DND-41 (cell line): ENCODE results near the gene PDE3A.

ENCODE experiments used
- ATAC-seq: fragments of 200-7000 bp; cut with Tn5 transposase; 3 replicates; pipeline ENCODE4 v1.9.1; 2021; ENCODE audit warnings: low read depth; ENCODE audit not compliant: insufficient read depth
- DNase-seq: peaks from one replicate; pipeline ENCODE4 v3.0.0-alpha.2; 2020
- H2AFZ ChIP-seq: 2 replicates; pipeline ENCODE4 v1.6.0; 2012; ENCODE audit warnings: low read depth, low read length
- H3K27ac ChIP-seq: 2 replicates; pipeline ENCODE4 v1.5.1; 2012; ENCODE audit warnings: low read length, inconsistent platforms
- H3K27me3 ChIP-seq: fragments of 200-600 bp; sonication (generic); 2 replicates; pipeline ENCODE4 v1.6.0; 2012; ENCODE audit warnings: low read length, mild to moderate bottlenecking, inconsistent platforms; ENCODE audit not compliant: insufficient read depth, poor library complexity
- H3K36me3 ChIP-seq: 2 replicates; pipeline ENCODE4 v1.5.1; 2012; ENCODE audit warnings: low read length, inconsistent platforms; ENCODE audit not compliant: insufficient read depth
- H3K4me1 ChIP-seq: 2 replicates; pipeline ENCODE4 v1.5.1; 2012; ENCODE audit warnings: mild to moderate bottlenecking, low read length; ENCODE audit not compliant: insufficient read depth
- H3K4me2 ChIP-seq: 2 replicates; pipeline ENCODE4 v1.6.0; 2012; ENCODE audit warnings: mild to moderate bottlenecking, moderate library complexity, low read length, inconsistent platforms; ENCODE audit not compliant: insufficient read depth
- H3K4me3 ChIP-seq, 2 experiments: fragments of 200-600 bp in 1 of 2; shearing (Covaris generic) in 1 of 2; 2 replicates each; pipeline ENCODE4 v1.5.1; 2012 to 2016; ENCODE audit warnings: inconsistent platforms in 2 of 2, low read length in 2 of 2, mild to moderate bottlenecking in 2 of 2, low read depth in 1 of 2, moderate library complexity in 1 of 2
- H3K79me2 ChIP-seq: 2 replicates; pipeline ENCODE4 v1.6.0; 2012; ENCODE audit warnings: low read length, inconsistent platforms; ENCODE audit not compliant: insufficient read depth
- H3K9ac ChIP-seq: 2 replicates; pipeline ENCODE4 v1.6.0; 2012; ENCODE audit warnings: low read depth, mild to moderate bottlenecking, inconsistent platforms, low read length, moderate library complexity
- H3K9me3 ChIP-seq: 2 replicates; pipeline ENCODE4 v1.5.1; 2012; ENCODE audit warnings: low read length, moderate library complexity, mild to moderate bottlenecking, inconsistent platforms; ENCODE audit not compliant: insufficient read depth, severe bottlenecking
- H4K20me1 ChIP-seq: 2 replicates; pipeline ENCODE4 v1.6.0; 2012; ENCODE audit warnings: low read length; ENCODE audit not compliant: insufficient read depth
- CTCF ChIP-seq: IDR thresholded peaks from 2 replicates; pipeline ENCODE4 v1.5.1; 2012; ENCODE audit warnings: borderline replicate concordance, low read length, moderate library complexity, mild to moderate bottlenecking; ENCODE audit not compliant: poor library complexity, severe bottlenecking; ENCODE audit errors: extremely low read depth
- EZH2 ChIP-seq: IDR thresholded peaks from 3 replicates; pipeline ENCODE4 v1.6.1; 2012; ENCODE audit warnings: borderline replicate concordance, low read depth, mild to moderate bottlenecking, moderate library complexity, low read length, inconsistent platforms; ENCODE audit not compliant: severe bottlenecking

Gene PDE3A

GRCh38 chr12:20508962-20509361 is 140.6 kb downstream of the PDE3A start:
- H3K27ac ChIP-seq, result no peak overlapping the region
- no peaks in the 10 kb centered on the region for H3K36me3 ChIP-seq
- H3K9ac ChIP-seq, result no peak overlapping the region
- no peaks in the 10 kb centered on the region for H3K79me2 ChIP-seq
- no peak overlapping the region for H2AFZ ChIP-seq
- H4K20me1 ChIP-seq, result no peaks in the 10 kb centered on the region
- no peaks in the 10 kb centered on the region for H3K9me3 ChIP-seq
- TF ChIP-seq CTCF (no peak), EZH2 (no peak)
- ATAC-seq, result no peak
- DNase-seq, result no peak
- H3K27me3 ChIP-seq, result no peaks in the 10 kb centered on the region
- H3K4me3 ChIP-seq, result no peak overlapping the region
- no peak overlapping the region for H3K4me2 ChIP-seq
- no peaks in the 10 kb centered on the region for H3K4me1 ChIP-seq

GRCh38 chr12:20510811-20511210 is 142.5 kb downstream of the PDE3A start:
- no peak for ATAC-seq
- no peak for DNase-seq

GRCh38 chr12:20513189-20513588 is 144.9 kb downstream of the PDE3A start:
- Histone ChIP-seq H4K20me1 (no peaks in the 10 kb centered on the region), H3K4me1 (no peaks in the 10 kb centered on the region), H3K4me2 (no peak overlapping the region), H3K9me3 (no peaks in the 10 kb centered on the region), H3K36me3 (no peaks in the 10 kb centered on the region), H3K27me3 (no peaks in the 10 kb centered on the region), H3K27ac (no peak overlapping the region), H3K79me2 (no peaks in the 10 kb centered on the region), H3K9ac (no peak overlapping the region), H3K4me3 (no peak overlapping the region), H2AFZ (no peak overlapping the region)
- DNase-seq (no peak), ATAC-seq (no peak)
- no peak for TF ChIP-seq CTCF
- no peak for TF ChIP-seq EZH2

More at GRCh38 chr12:20510811-20511210, 142.5 kb downstream of the PDE3A start:
- Histone ChIP-seq H4K20me1 (no peaks in the 10 kb centered on the region), H3K36me3 (no peaks in the 10 kb centered on the region), H2AFZ (no peak overlapping the region), H3K4me3 (no peak overlapping the region), H3K79me2 (no peaks in the 10 kb centered on the region), H3K4me2 (no peak overlapping the region), H3K27me3 (no peaks in the 10 kb centered on the region), H3K9me3 (no peaks in the 10 kb centered on the region), H3K27ac (no peak overlapping the region), H3K9ac (no peak overlapping the region), H3K4me1 (no peaks in the 10 kb centered on the region)
- TF ChIP-seq EZH2, result no peak
- TF ChIP-seq CTCF, result no peak

GRCh38 chr12:20514598-20514997 is 146.3 kb downstream of the PDE3A start:
- Histone ChIP-seq H3K4me3 (no peak overlapping the region), H3K9me3 (no peaks in the 10 kb centered on the region), H3K4me1 (no peaks in the 10 kb centered on the region), H3K9ac (no peak overlapping the region), H3K79me2 (no peaks in the 10 kb centered on the region), H3K27me3 (no peaks in the 10 kb centered on the region), H3K36me3 (no peaks in the 10 kb centered on the region), H3K27ac (no peak overlapping the region), H2AFZ (no peak overlapping the region), H3K4me2 (no peak overlapping the region), H4K20me1 (no peaks in the 10 kb centered on the region)
- no peak for ATAC-seq
- no peak for TF ChIP-seq CTCF
- no peak for TF ChIP-seq EZH2
- no peak for DNase-seq
